HG03139 (cell line): ENCODE measurements around the gene POLR2A.
"Not testable (repeated sequence)": the region's sequence is repeated elsewhere in the genome, so short reads cannot be mapped to it uniquely, and the experiment has no call there.

ENCODE experiments used
- ATAC-seq: cut with Tn5 transposase; IDR thresholded peaks from one replicate; pipeline ENCODE4 v1.9.1; 2021; ENCODE audit not compliant: unreplicated experiment

The POLR2A gene

GRCh38 chr17:7460850-7461660 is 23.1 kb upstream of the POLR2A start:
- no peak for ATAC-seq

GRCh38 chr17:7462474-7463371 is 21.4 kb upstream of the POLR2A start:
- no peak for ATAC-seq

- ATAC-seq, result no peak
These were observed 20.8 kb upstream of the POLR2A start for GRCh38 chr17:7463372-7463846.

GRCh38 chr17:7464081-7464480 is 20.1 kb upstream of the POLR2A start:
- no peak for ATAC-seq

- ATAC-seq, result no peak
These were observed 18.4 kb upstream of the POLR2A start for GRCh38 chr17:7465597-7466275.

GRCh38 chr17:7466318-7466638 is 17.9 kb upstream of the POLR2A start:
- no peak for ATAC-seq

- ATAC-seq, result no peak
These were observed 17.4 kb upstream of the POLR2A start for GRCh38 chr17:7466639-7467341.

- no peak for ATAC-seq
These were observed 16.7 kb upstream of the POLR2A start for GRCh38 chr17:7467498-7467897.

GRCh38 chr17:7468290-7468689 is 15.9 kb upstream of the POLR2A start:
- no peak for ATAC-seq

- ATAC-seq, result no peak
These were observed 15.3 kb upstream of the POLR2A start for GRCh38 chr17:7468804-7469389.

GRCh38 chr17:7469843-7470242 is 14.3 kb upstream of the POLR2A start:
- ATAC-seq, result not testable (repeated sequence)

- not testable (repeated sequence) for ATAC-seq
These were observed 13.7 kb upstream of the POLR2A start for GRCh38 chr17:7470457-7470973.

- no peak for ATAC-seq
These were observed 12.4 kb upstream of the POLR2A start for GRCh38 chr17:7471729-7472128.

- not testable (repeated sequence) for ATAC-seq
These were observed 9.4 kb upstream of the POLR2A start for GRCh38 chr17:7474767-7475166.

- no peak for ATAC-seq
These were observed 8.3 kb upstream of the POLR2A start for GRCh38 chr17:7475764-7476422.

- ATAC-seq, result no peak
These were observed 7.7 kb upstream of the POLR2A start for GRCh38 chr17:7476494-7476893.

GRCh38 chr17:7476951-7477350 is 7.2 kb upstream of the POLR2A start:
- ATAC-seq, result no peak

GRCh38 chr17:7477392-7478275 is 6.5 kb upstream of the POLR2A start:
- no peak for ATAC-seq
